K562 (cell line): Measurements from ENCODE around the gene SPDL1. TPM values are rescaled to one million over a fixed set of nuclear protein-coding genes. Genes with fewer than 3 reads are reported as not detected.

Experiments used
- ATAC-seq: fragments of 200-7000 bp; cut with Tn5 transposase; 3 replicates; pipeline ENCODE4 v1.9.1; 2020; ENCODE audit warnings: moderate library complexity
- BruUV-seq: library from RNA; stranded (reverse); fragments of 400-500 nt; replicated peaks from 2 replicates; lab custom pipeline; 2021; lab: Mats Ljungman, UMichigan
- CTCF ChIA-PET: fragments of 300-600 bp; formaldehyde crosslinking; extraction: SDS; loops from one replicate; lab custom pipeline; 2021; ENCODE audit warnings: low intra/inter-chr PET ratio; lab: Yijun Ruan, JAX
- POLR2A ChIA-PET: fragments of 300-600, 350-650 bp; sonication (Branson Sonifier 250); formaldehyde crosslinking; extraction: SDS; loops from one replicate; lab custom pipeline; 2021; ENCODE audit warnings: antibody characterized with exemption, inconsistent platforms; lab: Yijun Ruan, JAX
- DNase-seq, 4 experiments: peaks; one replicate each; pipeline versions ENCODE4 v3.0.0 to v3.0.0-alpha.2; 2011 to 2018; ENCODE audit warnings: low spot score in 3 of 4, mixed read lengths in 3 of 4; ENCODE audit errors: extremely low read depth in 1 of 4
- FAIRE-seq: peaks from 2 replicates; lab custom pipeline; 2011; peaks lifted over from hg19 to GRCh38; lab: Jason Lieb, UNC
- H2AFZ ChIP-seq: 2 replicates; pipeline ENCODE4 v1.6.0; 2011; ENCODE audit warnings: low read depth, low read length, control low read depth, inconsistent platforms
- H3K27ac ChIP-seq: fragments of 200-600 bp; 3 replicates; pipeline ENCODE4 v1.8.0; 2011; ENCODE audit warnings: low read depth, mild to moderate bottlenecking, control low read depth, inconsistent platforms, low read length, moderate library complexity, mixed read lengths; ENCODE audit errors: extremely low read depth
- H3K27me3 ChIP-seq, 2 experiments: fragments of 300-600 bp in 1 of 2; 2 replicates in 1 of 2; 3 replicates in 1 of 2; pipeline versions ENCODE4 v1.6.0 to v1.8.0; 2011; ENCODE audit warnings: inconsistent platforms in 2 of 2, low read length in 2 of 2, mild to moderate bottlenecking in 1 of 2, mixed read lengths in 1 of 2, moderate library complexity in 1 of 2; ENCODE audit not compliant: control insufficient read depth in 2 of 2, insufficient read depth in 2 of 2
- H3K36me3 ChIP-seq: fragments of 300-600 bp; 3 replicates; pipeline ENCODE4 v1.8.0; 2011; ENCODE audit warnings: mild to moderate bottlenecking, low read length, inconsistent platforms; ENCODE audit not compliant: control insufficient read depth, insufficient read depth
- H3K4me1 ChIP-seq, 2 experiments: fragments of 200-600 bp in 1 of 2; replicated peaks in 1 of 2; 2 replicates in 1 of 2; 3 replicates in 1 of 2; pipeline versions ENCODE4 v1.5.1 to v1.8.0; 2011; ENCODE audit warnings: inconsistent platforms in 2 of 2, low read length in 2 of 2, mild to moderate bottlenecking in 1 of 2, mixed read lengths in 1 of 2, moderate library complexity in 1 of 2; ENCODE audit not compliant: control insufficient read depth in 2 of 2, insufficient read depth in 2 of 2
- H3K4me2 ChIP-seq: 2 replicates; pipeline ENCODE4 v1.6.1; 2011; ENCODE audit warnings: low read length, control low read depth, inconsistent platforms, mixed read lengths; ENCODE audit not compliant: insufficient read depth
- H3K4me3 ChIP-seq: fragments of 200-600 bp; sonication (generic), shearing (Covaris generic); 2 replicates; pipeline ENCODE4 v1.5.1; 2016; ENCODE audit warnings: control low read depth, inconsistent platforms
- H3K79me2 ChIP-seq: fragments of 200-600 bp; 3 replicates; pipeline ENCODE4 v1.8.0; 2011; ENCODE audit warnings: low read length, inconsistent platforms; ENCODE audit not compliant: control insufficient read depth, insufficient read depth
- H3K9ac ChIP-seq, 2 experiments: 2 replicates each; pipeline versions ENCODE4 v1.6.0 to v1.6.1; 2011; ENCODE audit warnings: low read depth in 2 of 2, low read length in 2 of 2, control low read depth in 1 of 2, inconsistent platforms in 1 of 2, mild to moderate bottlenecking in 1 of 2, mixed read lengths in 1 of 2; ENCODE audit not compliant: insufficient read depth in 1 of 2
- H3K9me1 ChIP-seq: one replicate; pipeline ENCODE4 v1.6.0; 2011; ENCODE audit warnings: inconsistent platforms, mild to moderate bottlenecking, low read length, moderate library complexity; ENCODE audit not compliant: control insufficient read depth, insufficient read depth
- H3K9me3 ChIP-seq: replicated peaks from 2 replicates; pipeline ENCODE4 v1.5.1; 2011; ENCODE audit warnings: low read depth, low read length, inconsistent platforms; ENCODE audit not compliant: control insufficient read depth, insufficient read depth
- H4K20me1 ChIP-seq: replicated peaks from 2 replicates; pipeline ENCODE4 v1.6.1; 2011; ENCODE audit warnings: low read length, inconsistent platforms, mixed read lengths; ENCODE audit not compliant: control insufficient read depth, insufficient read depth
- DEAF1 ChIP-seq: fragments of 450-650 bp; formaldehyde crosslinking; IDR thresholded peaks from 2 replicates; pipeline ENCODE4 v1.4.0; 2020; ENCODE audit warnings: mild to moderate bottlenecking, moderate library complexity
- HINFP ChIP-seq: fragments of 450-650 bp; conservative IDR thresholded peaks from 2 replicates; pipeline ENCODE4 v1.6.1; 2016; ENCODE audit warnings: missing genetic modification characterization, low read depth, mild to moderate bottlenecking, control low read depth, missing compliant biosample characterization
- ID3 ChIP-seq, 2 experiments: fragments of 250-450 bp in 1 of 2; fragments of 450-650 bp in 1 of 2; sonication (Bioruptor Pico) in 1 of 2; IDR thresholded peaks; 2 replicates each; pipeline versions ENCODE4 v1.6.1 to v1.8.0; 2016 to 2021; ENCODE audit warnings: mild to moderate bottlenecking in 2 of 2, moderate library complexity in 2 of 2, missing compliant biosample characterization in 1 of 2, missing genetic modification characterization in 1 of 2
- JUNB ChIP-seq: fragments of 450-650 bp; formaldehyde crosslinking; conservative IDR thresholded peaks from 2 replicates; pipeline ENCODE4 v1.4.0; 2020; ENCODE audit warnings: mild to moderate bottlenecking
- MCM5 ChIP-seq: fragments of 450-650 bp; IDR thresholded peaks from 2 replicates; pipeline ENCODE4 v1.6.1; 2016; ENCODE audit warnings: low read depth
- OTX1 ChIP-seq: fragments of 450-650 bp; formaldehyde crosslinking; IDR thresholded peaks from 2 replicates; pipeline ENCODE4 v1.4.0; 2022; ENCODE audit warnings: mild to moderate bottlenecking
- PRMT5 ChIP-seq: sonication (generic); formaldehyde crosslinking; IDR thresholded peaks from 2 replicates; pipeline ENCODE4 v1.5.0; 2020; ENCODE audit warnings: missing genetic modification reagents
- THRA ChIP-seq: fragments of 450-650 bp; IDR thresholded peaks from 2 replicates; pipeline ENCODE4 v1.6.1; 2017; ENCODE audit warnings: mild to moderate bottlenecking, moderate library complexity
- ZNF253 ChIP-seq: fragments of 250-450 bp; sonication (Bioruptor Pico); conservative IDR thresholded peaks from 2 replicates; pipeline ENCODE4 v1.6.1; 2021; ENCODE audit warnings: mild to moderate bottlenecking
- WGBS: fragments of 100-300 bp; shearing (Covaris generic); methylation state at CpG from one replicate; pipeline ENCODE4 v1.1.6; 2016; ENCODE audit warnings: low coverage, mixed read lengths; ENCODE audit not compliant: insufficient coverage; ENCODE audit errors: missing lambda C conversion rate; 5-methylcytosine and 5-hydroxymethylcytosine counted together
- in situ Hi-C: fragments of 300-500 bp; cut with MboI; formaldehyde crosslinking; loops from 4 replicates; pipeline ENCODE4 v1.15.0; 2018; ENCODE audit warnings: inconsistent platforms, mixed read lengths
- intact Hi-C: fragments of 100-400 bp; cut with micrococcal nuclease; formaldehyde crosslinking; loops from 2 replicates; pipeline ENCODE4 v1.14.2; 2022
- polyA plus RNA-seq, 8 experiments: library from polyadenylated mRNA; depleted of rRNA in 4 of 8; stranded (reverse) in 5 of 8; unstranded in 3 of 8; fragments of >200 nt; fragmentation: Nextera tagmentation in 2 of 8; fragmentation: Illumina TruSeq in 1 of 8; extraction: Ambion mirVana in 2 of 8; extraction: Trizol in 1 of 8; gene quantifications; 2 replicates each; pipeline versions ENCODE4 v1.2.1 to v1.2.3, GENCODE V29; 2011 to 2014; ENCODE audit warnings: inconsistent platforms in 1 of 8, missing spikeins in 1 of 8
- total RNA-seq, 7 experiments: library from RNA; depleted of rRNA in 6 of 7; stranded (reverse); fragments of >200 nt in 6 of 7; fragmentation: Illumina TruSeq in 2 of 7; extraction: Trizol in 2 of 7; gene quantifications; 2 replicates each; pipeline versions ENCODE4 v1.2.1 to v1.2.3, GENCODE V29; 2011 to 2021; ENCODE audit warnings: low replicate concordance in 1 of 7

SPDL1 gene
- total and polyA plus RNA-seq, 9 of the 15 experiments (the other 6 are each of a cell fraction or from before 2014, with no cell fraction given) = 32.4 to 59.6 (median 49.0) TPM

- DNase-seq (no peak), FAIRE-seq (no peak), ATAC-seq (no peak)
- TF ChIP-seq PRMT5 (CRISPR knock-in tag) = no peak
- TF ChIP-seq ZNF253 (CRISPR knock-in tag) = no peak
- TF ChIP-seq THRA = no peak
- TF ChIP-seq HINFP (tag) = no peak
- TF ChIP-seq DEAF1 (CRISPR knock-in tag) = no peak
- TF ChIP-seq OTX1 (CRISPR knock-in tag) = no peak
- no peak for TF ChIP-seq MCM5
- TF ChIP-seq ID3 (CRISPR knock-in tag; IDR thresholded peaks at IDR 0.05) = no peak
- no peak for TF ChIP-seq ID3 (tag; IDR thresholded peaks at IDR 0.05)
- no peak for TF ChIP-seq JUNB (CRISPR knock-in tag)
- no peaks in the 10 kb centered on the region for H4K20me1 ChIP-seq
- BruUV-seq = no TSS peak
- H3K79me2 ChIP-seq = peaks cover 24% of the 10 kb centered on the region
- no peaks in the 10 kb centered on the region for H3K27me3 ChIP-seq
- no peak overlapping the region for H3K4me2 ChIP-seq
- CTCF ChIA-PET = no interaction called here
- no peak overlapping the region for H3K27ac ChIP-seq
- H3K4me3 ChIP-seq = no peak overlapping the region
- WGBS = 4% methylated on average over 5 of the region's 5 CpGs
- H3K4me1 ChIP-seq = peaks cover 2 to 7% of the 10 kb centered on the region in 2 experiments; a peak in 3 of 5 replicates
- intact Hi-C loops = loop anchor here (1.0 to 5.0 kb wide), 4 partner anchors 86 to 1004 kb away; partner anchors contain the start of gene PANK3
- H2AFZ ChIP-seq = no peak overlapping the region
- in situ Hi-C loops = no loop called here
- no peaks in the 10 kb centered on the region for H3K9me1 ChIP-seq
- 0 out of 2 replicates have a peak, but pooled peaks cover 2% of the 10 kb centered on the region for H3K9me3 ChIP-seq
- POLR2A ChIA-PET = interaction anchor here (0.6 kb wide), 1 partner anchor 146 kb away, joined by 4 read pairs; no protein-coding TSS in a partner anchor
- no peak overlapping the region for H3K9ac ChIP-seq
- no peaks in the 10 kb centered on the region for H3K36me3 ChIP-seq
Observed at GRCh38 chr5:169580964-169581363, 2.6 kb upstream of the SPDL1 start.
